Peyer's patch (tissue), 4 donors: ENCODE results near the gene CARM1. TPM values are rescaled to one million over a fixed set of nuclear protein-coding genes. Genes with fewer than 3 reads are reported as not detected.

Experiments used
- DNase-seq, 3 donors: peaks; one replicate each; pipeline ENCODE4 v3.0.0-alpha.2; 2017 to 2019
- H3K27ac ChIP-seq, 4 donors: fragments of 200-600 bp; sonication (generic); one replicate each; pipeline ENCODE4 v1.5.1; 2016 to 2019
- H3K27me3 ChIP-seq, 2 donors: fragments of 200-600 bp; sonication (generic); one replicate each; pipeline ENCODE4 v1.5.1; 2019
- H3K36me3 ChIP-seq, 3 donors: fragments of 200-600 bp; sonication (generic); one replicate each; pipeline ENCODE4 v1.5.1; 2016 to 2019
- H3K4me1 ChIP-seq, 4 donors: fragments of 200-600 bp; sonication (generic); one replicate each; pipeline ENCODE4 v1.5.1; 2016 to 2019
- H3K4me3 ChIP-seq, 4 donors: fragments of 200-600 bp; sonication (generic); 1 replicate in 3 of 4; 2 replicates in 1 of 4; pipeline ENCODE4 v1.5.1; 2016 to 2019; ENCODE audit warnings: mild to moderate bottlenecking in 1 of 4
- H3K9me3 ChIP-seq, 4 donors: fragments of 200-600 bp; sonication (generic); one replicate each; pipeline ENCODE4 v1.5.1; 2016 to 2019; ENCODE audit warnings: mild to moderate bottlenecking in 1 of 4
- CTCF ChIP-seq, 6 experiments: fragments of 450-650 bp in 4 of 6; fragments of 200-600 bp in 2 of 6; sonication (generic) in 1 of 6; IDR thresholded peaks; one replicate each; pipeline ENCODE4 v1.5.1; 2017 to 2019; ENCODE audit warnings: antibody characterized with exemption in 6 of 6, mild to moderate bottlenecking in 3 of 6, moderate library complexity in 1 of 6
- POLR2A ChIP-seq, 2 donors: fragments of 450-650 bp; IDR thresholded peaks; one replicate each; pipeline ENCODE4 v1.5.1; 2017; ENCODE audit warnings: antibody characterized with exemption in 2 of 2, mild to moderate bottlenecking in 2 of 2, moderate library complexity in 2 of 2
- total RNA-seq, 4 donors: library from RNA; depleted of rRNA; stranded (reverse); fragments of >200 nt; gene quantifications; one replicate each; pipeline ENCODE4 v1.1.0, GENCODE V29; 2016

Gene CARM1
- 10 to 100 TPM; 23.8 to 40.6 (median 29.7) TPM for total RNA-seq

GRCh38 chr19:10870955-10871603 lies at the start of gene CARM1:
CARM1 (plus strand) TSS chr19:10871553; CDS start chr19:10871703, 150 bp downstream.
- DNase-seq = peak; percentile 99 to 100 (median 100)
- Histone ChIP-seq H3K27me3 (no peaks in the 10 kb centered on the region), H3K9me3 (no peaks in the 10 kb centered on the region), H3K4me3 (peak within 1 kb of the TSS; percentile 75 to 97 (median 90)), H3K27ac (peak within 1 kb of the TSS; percentile 81 to 92 (median 88)), H3K36me3 (no peaks in the 10 kb centered on the region), H3K4me1 (peaks cover 0 to 35% (median 1%) of the 10 kb centered on the region in 4 donors)
- TF ChIP-seq CTCF (IDR thresholded peaks at IDR 0.05) = peak; percentile 51 to 99 (median 91)
- no peak for TF ChIP-seq POLR2A (IDR thresholded peaks at IDR 0.05)

GRCh38 chr19:10823690-10824089 lies 47.7 kb upstream of the CARM1 start:
- peak in 1 of 3 donors; percentile 24 for DNase-seq
- no peak for TF ChIP-seq CTCF (IDR thresholded peaks at IDR 0.05)
- no peak for TF ChIP-seq POLR2A (IDR thresholded peaks at IDR 0.05)

GRCh38 chr19:10826231-10826630 lies 45.1 kb upstream of the CARM1 start:
- H3K9me3 ChIP-seq = no peaks in the 10 kb centered on the region
- H3K36me3 ChIP-seq = peaks cover 0 to 98% (median 2%) of the 10 kb centered on the region in 3 donors
- no peak for DNase-seq
- TF ChIP-seq POLR2A (IDR thresholded peaks at IDR 0.05) (no peak), CTCF (IDR thresholded peaks at IDR 0.05) (no peak)
- no peaks in the 10 kb centered on the region for H3K4me1 ChIP-seq
- no peaks in the 10 kb centered on the region for H3K27me3 ChIP-seq
- no peak overlapping the region for H3K27ac ChIP-seq
- no peak overlapping the region for H3K4me3 ChIP-seq

More at GRCh38 chr19:10823690-10824089, 47.7 kb upstream of the CARM1 start:
- no peak overlapping the region for H3K27ac ChIP-seq
- no peaks in the 10 kb centered on the region for H3K9me3 ChIP-seq
- H3K4me1 ChIP-seq = no peaks in the 10 kb centered on the region
- H3K27me3 ChIP-seq = no peaks in the 10 kb centered on the region
- H3K4me3 ChIP-seq = no peak overlapping the region
- H3K36me3 ChIP-seq = peaks cover 0 to 97% (median 2%) of the 10 kb centered on the region in 3 donors

GRCh38 chr19:10826846-10827245 lies 44.5 kb upstream of the CARM1 start:
- Histone ChIP-seq H3K36me3 (peaks cover 0 to 98% (median 2%) of the 10 kb centered on the region in 3 donors), H3K4me1 (no peaks in the 10 kb centered on the region), H3K4me3 (no peak overlapping the region), H3K27me3 (no peaks in the 10 kb centered on the region), H3K27ac (no peak overlapping the region), H3K9me3 (no peaks in the 10 kb centered on the region)
- no peak for DNase-seq
- TF ChIP-seq CTCF (IDR thresholded peaks at IDR 0.05) = no peak
- TF ChIP-seq POLR2A (IDR thresholded peaks at IDR 0.05) = no peak

- no peak for DNase-seq
- Histone ChIP-seq H3K36me3 (peaks cover 0 to 97% (median 2%) of the 10 kb centered on the region in 3 donors), H3K4me3 (no peak overlapping the region), H3K9me3 (no peaks in the 10 kb centered on the region), H3K4me1 (no peaks in the 10 kb centered on the region), H3K27me3 (no peaks in the 10 kb centered on the region), H3K27ac (no peak overlapping the region)
- TF ChIP-seq CTCF (IDR thresholded peaks at IDR 0.05) (no peak), POLR2A (IDR thresholded peaks at IDR 0.05) (no peak)
Measured at GRCh38 chr19:10828981-10829821, 42.2 kb upstream of the CARM1 start.
